ENCODE measurements around the gene MRPS15.

DNA sequence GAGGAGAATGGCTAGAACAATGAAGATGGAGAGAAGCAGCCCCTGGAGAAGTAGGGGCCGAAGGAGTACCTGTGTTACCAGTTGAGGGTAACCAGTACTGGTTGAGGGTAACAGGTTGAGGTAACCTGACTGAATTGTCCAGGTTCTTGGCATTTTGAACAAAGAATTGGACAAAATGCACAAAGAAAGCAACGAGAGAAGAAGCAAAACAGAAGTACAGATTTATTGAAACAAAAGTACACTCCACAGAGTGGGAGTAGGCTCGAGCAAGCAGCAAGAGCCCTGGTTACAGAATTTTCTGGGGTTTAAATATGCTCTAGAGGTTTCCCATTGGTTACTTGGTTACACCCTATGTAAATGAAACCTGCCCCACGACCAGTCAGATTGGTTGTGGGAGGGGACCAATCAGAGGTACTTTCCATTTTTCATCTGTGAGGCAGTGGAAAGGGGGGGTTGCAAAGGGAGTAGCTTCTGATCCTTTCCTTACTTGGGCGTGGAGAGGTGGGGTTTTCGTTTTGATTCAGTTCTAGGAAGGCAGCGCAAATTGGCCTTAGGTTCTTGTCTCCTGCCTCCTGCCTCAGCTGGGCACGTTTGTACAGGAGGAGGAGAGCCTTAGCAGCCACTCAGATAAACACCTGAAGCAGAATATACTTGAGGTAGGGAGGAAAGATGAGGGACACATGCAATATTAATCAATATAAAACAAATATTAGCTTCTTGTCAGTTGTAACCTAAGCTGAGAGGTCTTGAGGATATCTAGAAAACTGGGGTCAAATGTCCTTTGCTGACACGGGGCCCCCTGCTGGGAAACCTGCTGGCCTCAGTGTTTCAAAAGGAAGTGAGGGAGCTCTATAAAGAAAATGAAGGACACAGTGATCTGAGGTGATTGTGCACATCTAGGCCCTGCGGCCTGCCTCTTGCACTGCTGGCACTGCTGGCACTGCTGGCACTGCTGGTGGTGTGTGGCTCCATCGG is 52.2 kb downstream of the MRPS15 start:
- TF ChIP-seq, protein P1, sequence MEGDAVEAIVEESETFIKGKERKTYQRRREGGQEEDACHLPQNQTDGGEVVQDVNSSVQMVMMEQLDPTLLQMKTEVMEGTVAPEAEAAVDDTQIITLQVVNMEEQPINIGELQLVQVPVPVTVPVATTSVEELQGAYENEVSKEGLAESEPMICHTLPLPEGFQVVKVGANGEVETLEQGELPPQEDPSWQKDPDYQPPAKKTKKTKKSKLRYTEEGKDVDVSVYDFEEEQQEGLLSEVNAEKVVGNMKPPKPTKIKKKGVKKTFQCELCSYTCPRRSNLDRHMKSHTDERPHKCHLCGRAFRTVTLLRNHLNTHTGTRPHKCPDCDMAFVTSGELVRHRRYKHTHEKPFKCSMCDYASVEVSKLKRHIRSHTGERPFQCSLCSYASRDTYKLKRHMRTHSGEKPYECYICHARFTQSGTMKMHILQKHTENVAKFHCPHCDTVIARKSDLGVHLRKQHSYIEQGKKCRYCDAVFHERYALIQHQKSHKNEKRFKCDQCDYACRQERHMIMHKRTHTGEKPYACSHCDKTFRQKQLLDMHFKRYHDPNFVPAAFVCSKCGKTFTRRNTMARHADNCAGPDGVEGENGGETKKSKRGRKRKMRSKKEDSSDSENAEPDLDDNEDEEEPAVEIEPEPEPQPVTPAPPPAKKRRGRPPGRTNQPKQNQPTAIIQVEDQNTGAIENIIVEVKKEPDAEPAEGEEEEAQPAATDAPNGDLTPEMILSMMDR (IDR thresholded peaks at IDR 0.05 in 8 of 11, conservative IDR thresholded peaks at IDR 0.05 in 3 of 11) = no peak
- TF ChIP-seq POLR2A (IDR thresholded peaks at IDR 0.05) (no peak), POLR2AphosphoS5 (IDR thresholded peaks at IDR 0.05) (no peak)

All from spleen (tissue), 7 donors.